ENCODE data around the gene DAND5.
A peak's percentile ranks its signal among the peaks of the same experiment; 100 is the strongest.

Gene DAND5

DNA sequence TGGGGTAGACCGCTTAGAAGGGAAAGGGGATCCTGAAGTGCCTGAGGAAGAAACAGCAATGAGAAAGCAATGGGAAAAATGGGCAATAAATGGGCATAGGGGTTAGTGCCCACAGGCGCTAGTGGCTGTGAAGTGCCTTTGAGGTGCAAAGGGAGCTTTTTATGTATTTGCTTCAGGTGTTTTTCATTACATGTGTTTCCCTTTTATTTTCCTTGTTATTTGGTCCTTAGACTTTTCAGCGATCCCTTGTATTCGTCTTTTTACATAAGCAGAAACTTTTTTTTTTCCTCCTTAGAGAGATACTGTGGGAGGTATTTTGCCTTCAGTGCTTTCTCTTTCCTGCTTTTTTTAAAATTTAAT is 45.5 kb downstream of the DAND5 start:
- H2AFZ ChIP-seq (ENCODE audit: low read length): no peak overlapping the region; the same call in 1 of the 2 replicates
- peak overlapping the region; percentile 62 for H3K9ac ChIP-seq (ENCODE audit: low read depth, low read length, poor library complexity, severe bottlenecking)
- H3K4me2 ChIP-seq (ENCODE audit: low read depth, low read length, poor library complexity, severe bottlenecking): peak overlapping the region; percentile 89
- H3K36me3 ChIP-seq (ENCODE audit: insufficient read depth, low read length): no peaks in the 10 kb centered on the region
- no peaks in the 10 kb centered on the region for H3K9me3 ChIP-seq (ENCODE audit: insufficient read depth, low read depth, low read length)
- H3K4me3 ChIP-seq (ENCODE audit: low read length, poor library complexity, severe bottlenecking): no peak overlapping the region
- no peaks in the 10 kb centered on the region for H3K9me2 ChIP-seq (replicated peaks; ENCODE audit: low read depth, low read length)
- TF ChIP-seq EZH2phosphoT487 (IDR thresholded peaks at IDR 0.05; ENCODE audit: borderline replicate concordance): no peak
- TF ChIP-seq, protein P1, sequence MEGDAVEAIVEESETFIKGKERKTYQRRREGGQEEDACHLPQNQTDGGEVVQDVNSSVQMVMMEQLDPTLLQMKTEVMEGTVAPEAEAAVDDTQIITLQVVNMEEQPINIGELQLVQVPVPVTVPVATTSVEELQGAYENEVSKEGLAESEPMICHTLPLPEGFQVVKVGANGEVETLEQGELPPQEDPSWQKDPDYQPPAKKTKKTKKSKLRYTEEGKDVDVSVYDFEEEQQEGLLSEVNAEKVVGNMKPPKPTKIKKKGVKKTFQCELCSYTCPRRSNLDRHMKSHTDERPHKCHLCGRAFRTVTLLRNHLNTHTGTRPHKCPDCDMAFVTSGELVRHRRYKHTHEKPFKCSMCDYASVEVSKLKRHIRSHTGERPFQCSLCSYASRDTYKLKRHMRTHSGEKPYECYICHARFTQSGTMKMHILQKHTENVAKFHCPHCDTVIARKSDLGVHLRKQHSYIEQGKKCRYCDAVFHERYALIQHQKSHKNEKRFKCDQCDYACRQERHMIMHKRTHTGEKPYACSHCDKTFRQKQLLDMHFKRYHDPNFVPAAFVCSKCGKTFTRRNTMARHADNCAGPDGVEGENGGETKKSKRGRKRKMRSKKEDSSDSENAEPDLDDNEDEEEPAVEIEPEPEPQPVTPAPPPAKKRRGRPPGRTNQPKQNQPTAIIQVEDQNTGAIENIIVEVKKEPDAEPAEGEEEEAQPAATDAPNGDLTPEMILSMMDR (conservative IDR thresholded peaks at IDR 0.05; ENCODE audit: low read length): no peak
- no peaks in the 10 kb centered on the region for H3F3A ChIP-seq (ENCODE audit: low read depth)
- no peaks in the 10 kb centered on the region for H3K79me2 ChIP-seq (ENCODE audit: insufficient read depth, low read length)
- H3K4me1 ChIP-seq (ENCODE audit: insufficient read depth, low read length, poor library complexity, severe bottlenecking): peaks cover 18% of the 10 kb centered on the region
- H3K27me3 ChIP-seq (ENCODE audit: insufficient read depth, low read length, poor library complexity, severe bottlenecking): peaks cover 8% of the 10 kb centered on the region
- no peaks in the 10 kb centered on the region for H4K20me1 ChIP-seq (ENCODE audit: insufficient read depth, low read length, poor library complexity, severe bottlenecking)

DNA sequence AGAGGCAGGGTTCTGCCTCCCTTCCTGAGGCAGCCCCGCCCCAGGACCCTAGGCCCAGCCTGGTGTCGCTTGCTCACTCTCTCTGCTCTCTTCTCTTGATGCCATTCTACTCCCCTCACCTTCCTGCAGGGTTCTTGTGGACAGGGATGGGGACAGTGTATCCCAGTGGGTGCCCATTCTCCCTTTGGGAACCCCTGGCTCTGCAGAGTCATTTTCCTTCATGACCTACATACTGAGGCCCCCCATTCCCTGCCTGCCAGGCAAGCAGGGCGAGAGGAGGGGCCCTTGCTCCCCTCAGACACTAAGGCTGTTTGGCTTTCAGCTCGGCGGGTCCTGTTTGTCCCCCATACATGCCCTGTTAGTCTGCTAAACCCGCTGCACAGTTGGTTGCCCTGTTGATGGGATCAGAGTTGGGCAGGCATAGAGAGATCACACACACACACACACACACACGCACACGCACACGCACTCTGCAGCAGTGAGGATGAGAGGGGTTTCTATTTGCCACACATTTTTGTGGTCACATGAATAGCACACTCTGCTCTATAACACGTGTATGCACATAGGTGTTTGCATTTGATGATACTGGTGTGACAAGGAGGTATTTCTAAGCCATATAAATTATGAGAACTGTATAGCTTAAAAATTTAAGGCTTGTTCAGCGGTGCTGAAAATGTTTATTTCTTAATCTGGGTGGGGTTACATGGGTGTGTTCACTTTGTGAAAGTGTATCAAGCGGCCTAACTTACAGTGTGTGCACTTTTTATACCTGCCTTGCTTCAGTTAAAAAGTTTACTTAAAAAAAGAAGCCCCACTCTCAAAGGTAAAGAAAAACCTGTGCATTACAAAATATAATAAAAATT is 46.2 kb downstream of the DAND5 start:
- no peaks in the 10 kb centered on the region for H3K9me3 ChIP-seq (ENCODE audit: insufficient read depth, low read depth, low read length)
- no peak overlapping the region for H3K9ac ChIP-seq (ENCODE audit: low read depth, low read length, poor library complexity, severe bottlenecking)
- peaks cover 18% of the 10 kb centered on the region for H3K4me1 ChIP-seq (ENCODE audit: insufficient read depth, low read length, poor library complexity, severe bottlenecking)
- H2AFZ ChIP-seq (ENCODE audit: low read length): no peak overlapping the region
- no peak overlapping the region for H3K4me2 ChIP-seq (ENCODE audit: low read depth, low read length, poor library complexity, severe bottlenecking)
- H3K79me2 ChIP-seq (ENCODE audit: insufficient read depth, low read length): no peaks in the 10 kb centered on the region
- TF ChIP-seq, protein P1 (conservative IDR thresholded peaks at IDR 0.05; ENCODE audit: low read length): no peak
- TF ChIP-seq EZH2phosphoT487 (IDR thresholded peaks at IDR 0.05; ENCODE audit: borderline replicate concordance): no peak
- no peaks in the 10 kb centered on the region for H3K9me2 ChIP-seq (replicated peaks; ENCODE audit: low read depth, low read length)
- H3K4me3 ChIP-seq (ENCODE audit: low read length, poor library complexity, severe bottlenecking): no peak overlapping the region
- no peaks in the 10 kb centered on the region for H3F3A ChIP-seq (ENCODE audit: low read depth)
- H3K36me3 ChIP-seq (ENCODE audit: insufficient read depth, low read length): no peaks in the 10 kb centered on the region
- H4K20me1 ChIP-seq (ENCODE audit: insufficient read depth, low read length, poor library complexity, severe bottlenecking): no peaks in the 10 kb centered on the region
- H3K27me3 ChIP-seq (ENCODE audit: insufficient read depth, low read length, poor library complexity, severe bottlenecking): peaks cover 8% of the 10 kb centered on the region

DNA sequence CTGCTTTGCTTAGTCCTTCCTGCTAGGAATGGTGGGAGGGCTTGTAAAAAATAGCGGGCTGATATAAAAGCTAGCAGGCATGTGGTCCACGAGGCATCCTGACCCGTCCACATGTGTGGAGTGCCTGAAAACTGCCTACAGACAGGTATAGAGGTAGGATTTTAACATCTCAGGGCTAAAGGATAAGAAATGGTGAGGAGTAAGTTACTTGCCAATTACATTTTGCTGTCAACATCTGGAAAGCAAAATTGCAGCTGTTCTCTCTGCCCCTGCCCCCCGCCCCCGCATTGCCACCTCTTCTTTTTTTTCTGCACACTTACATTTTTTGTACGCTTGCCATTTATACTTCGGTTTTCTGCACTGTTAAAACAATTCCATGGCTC is 46.9 kb downstream of the DAND5 start:
- TF ChIP-seq, protein P1 (conservative IDR thresholded peaks at IDR 0.05; ENCODE audit: low read length): no peak
- no peak for TF ChIP-seq EZH2phosphoT487 (IDR thresholded peaks at IDR 0.05; ENCODE audit: borderline replicate concordance)
- H3F3A ChIP-seq (ENCODE audit: low read depth): no peaks in the 10 kb centered on the region
- no peak overlapping the region for H3K9ac ChIP-seq (ENCODE audit: low read depth, low read length, poor library complexity, severe bottlenecking)
- H4K20me1 ChIP-seq (ENCODE audit: insufficient read depth, low read length, poor library complexity, severe bottlenecking): no peaks in the 10 kb centered on the region
- no peak overlapping the region for H2AFZ ChIP-seq (ENCODE audit: low read length)
- peaks cover 18% of the 10 kb centered on the region for H3K4me1 ChIP-seq (ENCODE audit: insufficient read depth, low read length, poor library complexity, severe bottlenecking)
- H3K4me3 ChIP-seq (ENCODE audit: low read length, poor library complexity, severe bottlenecking): no peak overlapping the region
- no peaks in the 10 kb centered on the region for H3K36me3 ChIP-seq (ENCODE audit: insufficient read depth, low read length)
- no peaks in the 10 kb centered on the region for H3K9me2 ChIP-seq (replicated peaks; ENCODE audit: low read depth, low read length)
- H3K9me3 ChIP-seq (ENCODE audit: insufficient read depth, low read depth, low read length): no peaks in the 10 kb centered on the region
- H3K27me3 ChIP-seq (ENCODE audit: insufficient read depth, low read length, poor library complexity, severe bottlenecking): peaks cover 8% of the 10 kb centered on the region
- no peaks in the 10 kb centered on the region for H3K79me2 ChIP-seq (ENCODE audit: insufficient read depth, low read length)
- no peak overlapping the region for H3K4me2 ChIP-seq (ENCODE audit: low read depth, low read length, poor library complexity, severe bottlenecking)
